Measurements from ENCODE around the gene TRAPPC2.

Gene TRAPPC2

DNA sequence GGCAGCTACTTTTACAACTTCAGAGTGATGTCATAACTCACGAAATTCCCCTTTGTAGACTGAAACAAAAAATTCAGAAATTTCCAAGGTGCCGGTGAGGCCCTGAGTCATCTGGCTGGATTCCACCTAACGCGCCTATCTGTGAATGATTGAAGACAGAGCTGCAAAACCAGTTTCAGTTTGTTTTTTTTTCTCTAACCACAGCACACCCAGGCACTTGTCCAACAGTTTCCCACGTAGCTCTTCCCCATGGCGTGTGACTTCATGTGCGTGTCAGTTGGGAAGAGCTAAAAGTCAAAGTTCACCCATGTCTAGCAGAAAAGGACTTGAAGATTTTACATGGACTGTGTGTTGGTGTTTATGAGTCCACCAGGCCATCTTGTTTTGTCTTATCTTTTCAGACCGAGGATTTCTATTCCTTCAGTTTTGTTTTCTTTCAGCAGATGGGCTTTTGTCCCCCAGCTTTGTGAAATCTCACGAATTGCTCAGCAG lies 65.1 kb downstream of the TRAPPC2 start:
- DNase-seq (ENCODE audit: low spot score), result no peak

DNA sequence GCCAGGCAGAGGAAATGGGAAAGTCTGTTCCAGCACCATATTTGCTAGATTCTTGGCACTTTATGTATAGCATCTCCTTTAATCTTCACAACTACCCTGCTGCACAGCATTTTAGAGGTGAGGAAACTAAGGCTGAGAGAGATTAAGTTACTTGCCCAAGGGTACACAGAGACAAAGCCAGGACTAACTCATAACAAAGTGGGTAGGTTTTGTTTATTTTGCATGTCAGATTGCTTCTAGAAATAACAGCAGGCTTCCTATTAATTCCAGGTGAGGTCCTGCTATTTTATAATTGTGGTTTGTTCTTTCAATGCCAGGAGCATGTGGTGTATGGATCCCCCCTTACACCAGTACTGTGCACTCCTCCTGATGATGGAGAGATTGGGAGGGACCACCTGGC lies 66.5 kb downstream of the TRAPPC2 start:
- DNase-seq (ENCODE audit: low spot score), result no peak

DNA sequence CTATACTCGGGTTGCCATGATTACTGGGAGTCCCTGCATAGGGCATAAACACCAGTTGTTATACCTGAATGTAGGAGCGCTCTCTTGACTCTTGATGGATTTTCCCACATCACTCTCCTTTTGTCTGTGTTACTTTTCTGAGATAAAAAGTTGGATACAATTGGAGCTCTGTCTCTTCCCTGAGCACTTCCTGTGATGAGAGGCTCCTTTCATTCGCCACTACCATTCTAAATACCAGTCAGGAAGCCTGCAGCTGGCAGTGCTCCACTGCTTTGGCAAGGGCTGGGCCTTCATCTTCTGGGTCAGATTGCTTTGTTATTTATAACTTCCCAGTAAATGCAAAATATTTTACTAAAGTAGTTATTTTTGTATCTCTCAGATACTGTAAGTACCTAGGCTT lies 67.6 kb downstream of the TRAPPC2 start:
- no peak for DNase-seq (ENCODE audit: low spot score)

DNA sequence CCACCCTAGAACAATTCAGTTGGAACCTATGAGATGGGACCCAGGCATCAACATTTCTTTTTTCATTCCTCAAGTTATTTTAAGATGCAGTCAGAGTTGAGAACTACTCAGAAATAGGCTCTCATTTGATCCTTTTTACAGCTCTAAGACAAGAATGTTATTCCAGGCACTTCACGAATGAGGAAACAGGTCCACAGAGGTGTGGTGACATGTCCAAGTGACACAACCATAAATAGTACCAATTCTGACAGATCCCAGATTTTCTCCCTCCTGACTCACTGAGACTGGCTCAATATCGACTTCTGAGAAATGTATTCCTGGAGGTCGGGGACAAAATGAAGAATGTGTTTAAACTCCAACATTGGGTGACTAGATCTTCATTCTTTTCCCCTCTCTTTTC lies 70.4 kb downstream of the TRAPPC2 start:
- DNase-seq (ENCODE audit: low spot score), result no peak

DNA sequence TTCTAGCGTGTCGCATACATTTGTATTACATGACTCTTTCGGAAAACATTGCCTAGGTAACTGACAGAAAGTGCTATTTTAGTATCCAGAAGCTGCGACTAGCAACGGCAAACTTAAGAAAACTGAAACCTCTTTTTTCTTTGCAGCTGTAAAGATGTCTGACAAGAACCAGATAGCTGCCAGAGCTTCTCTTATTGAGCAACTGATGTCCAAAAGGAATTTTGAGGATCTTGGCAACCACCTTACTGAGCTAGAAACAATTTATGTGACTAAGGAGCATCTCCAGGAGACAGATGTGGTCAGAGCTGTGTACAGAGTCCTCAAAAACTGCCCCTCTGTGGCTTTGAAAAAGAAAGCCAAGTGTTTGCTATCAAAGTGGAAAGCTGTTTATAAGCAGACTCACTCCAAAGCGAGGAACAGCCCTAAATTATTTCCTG lies 72.0 kb downstream of the TRAPPC2 start:
- no peak for DNase-seq (ENCODE audit: low spot score)

All from germinal center (tissue), 1 donor.